GM10248 (cell line): ENCODE measurements around the gene U2SURP.

Source experiments
- CTCF ChIA-PET: fragments of 300-600 bp; sonication (Branson Sonifier 250); formaldehyde crosslinking; extraction: SDS; loops from one replicate; lab custom pipeline; 2021; ENCODE audit warnings: antibody characterized with exemption; lab: Yijun Ruan, JAX
- POLR2A ChIA-PET: fragments of 350-650 bp; sonication (Branson Sonifier 250); formaldehyde crosslinking; extraction: SDS; loops from one replicate; lab custom pipeline; 2020; ENCODE audit warnings: antibody characterized with exemption; lab: Yijun Ruan, JAX
- DNase-seq: peaks from one replicate; pipeline ENCODE4 v3.0.0; 2012; ENCODE audit errors: extremely low spot score
- TF ChIP-seq, protein P1 (sequence below): IDR thresholded peaks from 2 replicates; pipeline ENCODE4 v1.5.1; 2012; ENCODE audit warnings: mild to moderate bottlenecking, low read depth; ENCODE audit errors: extremely low read depth, missing control alignments, control extremely low read depth

Gene U2SURP

DNA sequence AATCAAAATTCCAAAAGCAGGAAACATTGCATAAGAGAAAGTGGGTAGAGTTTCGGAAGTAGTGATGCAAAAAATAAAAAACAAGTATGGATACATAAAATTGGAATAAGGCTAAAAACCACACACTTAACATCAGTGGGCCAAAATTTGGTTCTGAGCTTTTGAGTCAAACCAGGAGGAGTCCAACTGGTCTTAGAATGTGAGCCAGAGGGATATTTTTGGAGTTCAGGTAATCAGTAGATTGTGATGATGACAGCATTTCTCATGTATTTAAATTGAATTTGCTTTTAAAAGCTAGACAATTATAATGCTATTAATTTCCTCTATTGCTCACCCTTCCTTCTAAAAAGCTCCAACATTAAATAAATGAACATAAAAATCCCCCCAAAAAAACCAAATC is 80.0 kb downstream of the U2SURP start:
- ChIA-PET CTCF (interaction anchor here (0.6 to 1.7 kb wide), 4 partner anchors 13 to 40 kb away, joined by 3 read pairs; no protein-coding TSS in a partner anchor), POLR2A (no interaction called here)
- TF ChIP-seq, protein P1, sequence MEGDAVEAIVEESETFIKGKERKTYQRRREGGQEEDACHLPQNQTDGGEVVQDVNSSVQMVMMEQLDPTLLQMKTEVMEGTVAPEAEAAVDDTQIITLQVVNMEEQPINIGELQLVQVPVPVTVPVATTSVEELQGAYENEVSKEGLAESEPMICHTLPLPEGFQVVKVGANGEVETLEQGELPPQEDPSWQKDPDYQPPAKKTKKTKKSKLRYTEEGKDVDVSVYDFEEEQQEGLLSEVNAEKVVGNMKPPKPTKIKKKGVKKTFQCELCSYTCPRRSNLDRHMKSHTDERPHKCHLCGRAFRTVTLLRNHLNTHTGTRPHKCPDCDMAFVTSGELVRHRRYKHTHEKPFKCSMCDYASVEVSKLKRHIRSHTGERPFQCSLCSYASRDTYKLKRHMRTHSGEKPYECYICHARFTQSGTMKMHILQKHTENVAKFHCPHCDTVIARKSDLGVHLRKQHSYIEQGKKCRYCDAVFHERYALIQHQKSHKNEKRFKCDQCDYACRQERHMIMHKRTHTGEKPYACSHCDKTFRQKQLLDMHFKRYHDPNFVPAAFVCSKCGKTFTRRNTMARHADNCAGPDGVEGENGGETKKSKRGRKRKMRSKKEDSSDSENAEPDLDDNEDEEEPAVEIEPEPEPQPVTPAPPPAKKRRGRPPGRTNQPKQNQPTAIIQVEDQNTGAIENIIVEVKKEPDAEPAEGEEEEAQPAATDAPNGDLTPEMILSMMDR = no peak
- DNase-seq = no peak

DNA sequence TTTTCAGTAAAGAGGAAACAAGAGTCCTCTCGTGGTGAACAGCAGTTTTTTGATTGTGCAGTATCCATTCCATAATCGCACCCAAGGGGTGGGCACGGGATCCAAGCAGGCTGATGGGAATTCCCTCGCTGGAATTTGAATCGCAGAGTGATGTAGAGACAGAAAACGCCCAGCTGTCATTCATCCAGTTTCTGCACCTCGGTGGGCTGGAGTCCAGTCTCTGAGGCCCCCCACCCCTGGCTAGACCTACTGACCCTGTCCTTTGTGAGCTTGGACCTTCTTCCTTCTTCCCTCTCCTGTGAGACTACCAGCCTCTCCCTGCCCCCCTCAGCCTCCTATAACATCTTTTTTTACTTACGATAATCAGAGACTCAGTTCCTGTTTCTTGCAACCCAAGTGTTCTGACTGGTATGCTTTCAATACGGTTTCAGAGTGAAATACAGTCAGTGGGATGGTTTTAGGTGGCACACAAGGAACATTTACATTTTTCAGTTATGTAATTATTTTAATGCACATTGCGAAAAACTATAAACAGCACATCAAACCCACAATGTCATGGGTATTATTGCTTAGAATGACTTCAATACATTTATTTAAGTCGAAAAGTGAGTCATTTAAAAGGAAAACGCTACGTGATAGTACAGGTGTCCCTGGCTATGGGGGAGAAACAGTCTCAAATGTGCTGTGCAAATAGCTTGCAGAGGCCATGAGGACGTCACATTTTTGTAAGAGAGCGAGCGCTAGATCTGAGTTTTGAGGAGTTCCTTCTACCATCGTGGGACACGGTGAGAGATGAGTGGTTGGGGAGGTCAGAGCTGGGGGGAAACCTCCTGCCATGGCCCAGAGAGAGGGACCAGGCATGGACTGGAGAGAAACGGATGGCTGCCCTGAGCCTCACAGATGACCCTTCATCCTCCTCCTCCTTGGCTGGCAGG is 80.7 kb downstream of the U2SURP start:
- DNase-seq = peak; percentile 56
- ChIA-PET CTCF (interaction anchor here (0.6 to 1.7 kb wide), 6 partner anchors 11 to 39 kb away, joined by 3 to 5 read pairs (median 3); no protein-coding TSS in a partner anchor), POLR2A (no interaction called here)
- TF ChIP-seq, protein P1 = no peak

- TF ChIP-seq, protein P1 = no peak
- DNase-seq = no peak
- CTCF ChIA-PET = interaction anchor here (1.5 kb wide), 1 partner anchor 9 kb away, joined by 5 read pairs; no protein-coding TSS in a partner anchor
- POLR2A ChIA-PET = interaction anchor here (0.6 to 0.7 kb wide), 2 partner anchors 153 to 226 kb away, joined by 4 read pairs; no protein-coding TSS in a partner anchor
Observed at GRCh38 chr3:143083781-143084180, 82.4 kb downstream of the U2SURP start.

DNA sequence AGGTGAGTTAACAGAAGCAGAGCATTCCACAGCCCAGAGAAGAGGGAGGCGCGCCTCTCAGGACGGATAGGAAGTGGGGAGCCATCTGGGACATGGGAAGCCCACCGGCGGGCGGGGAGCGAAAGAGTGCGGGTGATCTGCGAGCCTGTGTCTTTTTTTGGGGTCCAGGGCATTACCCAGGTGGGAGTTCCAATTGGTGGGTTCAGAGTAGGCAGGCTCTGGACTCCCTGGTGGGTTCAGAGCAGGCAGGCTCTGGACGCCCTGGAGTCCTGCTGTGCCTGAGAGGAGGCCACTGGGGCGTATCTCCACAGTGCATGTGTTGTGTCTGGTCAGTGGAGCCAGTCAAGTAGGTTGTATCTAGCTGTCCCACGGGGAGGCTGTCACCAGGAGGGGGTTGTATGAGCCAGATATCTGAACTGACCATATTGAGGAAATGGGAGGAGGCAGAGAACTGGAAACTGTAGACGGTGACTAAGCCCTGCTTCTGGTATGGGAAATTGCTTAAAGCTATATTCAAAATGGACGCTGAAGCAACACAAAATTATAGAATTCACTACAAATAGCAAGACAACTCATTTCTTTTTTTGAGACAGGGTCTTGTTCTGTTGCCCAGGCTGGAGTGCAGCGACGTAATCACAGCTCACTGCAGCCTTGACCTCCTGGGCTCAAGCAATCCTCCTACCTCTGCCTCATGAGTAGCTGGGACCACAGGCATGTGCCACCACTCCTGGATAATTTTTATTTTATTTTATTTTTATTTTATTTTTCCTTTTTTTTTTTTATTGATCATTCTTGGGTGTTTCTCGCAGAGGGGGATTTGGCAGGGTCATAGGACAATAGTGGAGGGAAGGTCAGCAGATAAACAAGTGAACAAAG is 83.7 kb downstream of the U2SURP start:
- peak; percentile 67 for DNase-seq

GRCh38 chr3:143088835-143089234 is 87.5 kb downstream of the U2SURP start:
- ChIA-PET POLR2A (no interaction called here), CTCF (interaction anchor here (1.0 kb wide), 1 partner anchor 10 kb away, joined by 4 read pairs; no protein-coding TSS in a partner anchor)
- no peak for DNase-seq
- TF ChIP-seq, protein P1 = no peak

More for the DNA sequence above, 83.7 kb downstream of the U2SURP start:
- TF ChIP-seq, protein P1 = no peak
- ChIA-PET POLR2A (no interaction called here), CTCF (interaction anchor here (1.1 to 1.2 kb wide), 2 partner anchors 11 to 15 kb away, joined by 3 to 4 read pairs; no protein-coding TSS in a partner anchor)

GRCh38 chr3:143089965-143090364 is 88.6 kb downstream of the U2SURP start:
- CTCF ChIA-PET = no interaction called here
- TF ChIP-seq, protein P1 = no peak
- DNase-seq = no peak
- POLR2A ChIA-PET = no interaction called here
